Measurements from ENCODE around the gene GHRH. TPM values are rescaled to one million over a fixed set of nuclear protein-coding genes. Genes with fewer than 3 reads are reported as not detected.

Gene GHRH
- total and polyA plus RNA-seq, 4 donors = not detected

DNA sequence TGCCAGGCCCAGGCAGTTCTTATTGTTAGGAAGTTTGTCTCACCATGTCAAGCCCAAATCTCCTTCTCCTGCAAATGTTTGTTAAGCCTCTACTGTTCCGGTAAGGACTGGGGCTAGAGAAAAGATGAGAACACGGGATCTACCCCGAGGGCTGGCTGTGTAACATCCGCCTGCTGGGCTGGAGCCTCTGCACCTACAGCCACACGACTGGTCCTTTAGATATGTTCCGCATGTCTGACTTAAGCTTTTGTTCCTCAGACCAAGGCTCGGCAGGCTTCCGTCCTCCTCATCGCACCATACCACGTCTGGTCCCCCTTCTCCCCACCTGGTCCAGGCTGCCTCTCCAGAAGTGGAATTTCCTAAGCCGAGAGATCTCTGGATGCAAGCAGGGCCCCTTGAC, 2.6 kb downstream of the GHRH start:
- H3K27ac ChIP-seq (ENCODE audit: low read depth in 1 of 2, low read length in 1 of 2) = no peak overlapping the region
- no peaks in the 10 kb centered on the region for H3K4me1 ChIP-seq (ENCODE audit: control insufficient read depth in 5 of 5, insufficient read depth in 5 of 5, low read length in 5 of 5)
- no peaks in the 10 kb centered on the region for H3K9me3 ChIP-seq (ENCODE audit: control insufficient read depth in 4 of 4, insufficient read depth in 3 of 4, low read length in 3 of 4)
- ATAC-seq (ENCODE audit: insufficient read depth, low FRiP score) (no peak), DNase-seq (no peak)
- H3K4me3 ChIP-seq = no peak overlapping the region
- 80 to 91% methylated on average over 11 of the region's 11 CpGs for WGBS, 2 donors
- no peak overlapping the region for H3K9ac ChIP-seq (ENCODE audit: insufficient read depth in 1 of 2, low read length in 2 of 2)
- no peaks in the 10 kb centered on the region for H3K36me3 ChIP-seq (ENCODE audit: control insufficient read depth in 4 of 4, insufficient read depth in 4 of 4, low read length in 4 of 4)
- H3K27me3 ChIP-seq (ENCODE audit: control insufficient read depth in 3 of 3, insufficient read depth in 3 of 3, low read length in 2 of 3) = no peaks in the 10 kb centered on the region
- TF ChIP-seq, protein P1, sequence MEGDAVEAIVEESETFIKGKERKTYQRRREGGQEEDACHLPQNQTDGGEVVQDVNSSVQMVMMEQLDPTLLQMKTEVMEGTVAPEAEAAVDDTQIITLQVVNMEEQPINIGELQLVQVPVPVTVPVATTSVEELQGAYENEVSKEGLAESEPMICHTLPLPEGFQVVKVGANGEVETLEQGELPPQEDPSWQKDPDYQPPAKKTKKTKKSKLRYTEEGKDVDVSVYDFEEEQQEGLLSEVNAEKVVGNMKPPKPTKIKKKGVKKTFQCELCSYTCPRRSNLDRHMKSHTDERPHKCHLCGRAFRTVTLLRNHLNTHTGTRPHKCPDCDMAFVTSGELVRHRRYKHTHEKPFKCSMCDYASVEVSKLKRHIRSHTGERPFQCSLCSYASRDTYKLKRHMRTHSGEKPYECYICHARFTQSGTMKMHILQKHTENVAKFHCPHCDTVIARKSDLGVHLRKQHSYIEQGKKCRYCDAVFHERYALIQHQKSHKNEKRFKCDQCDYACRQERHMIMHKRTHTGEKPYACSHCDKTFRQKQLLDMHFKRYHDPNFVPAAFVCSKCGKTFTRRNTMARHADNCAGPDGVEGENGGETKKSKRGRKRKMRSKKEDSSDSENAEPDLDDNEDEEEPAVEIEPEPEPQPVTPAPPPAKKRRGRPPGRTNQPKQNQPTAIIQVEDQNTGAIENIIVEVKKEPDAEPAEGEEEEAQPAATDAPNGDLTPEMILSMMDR (IDR thresholded peaks at IDR 0.05; ENCODE audit: control extremely low read depth, extremely low read depth) = no peak

DNA sequence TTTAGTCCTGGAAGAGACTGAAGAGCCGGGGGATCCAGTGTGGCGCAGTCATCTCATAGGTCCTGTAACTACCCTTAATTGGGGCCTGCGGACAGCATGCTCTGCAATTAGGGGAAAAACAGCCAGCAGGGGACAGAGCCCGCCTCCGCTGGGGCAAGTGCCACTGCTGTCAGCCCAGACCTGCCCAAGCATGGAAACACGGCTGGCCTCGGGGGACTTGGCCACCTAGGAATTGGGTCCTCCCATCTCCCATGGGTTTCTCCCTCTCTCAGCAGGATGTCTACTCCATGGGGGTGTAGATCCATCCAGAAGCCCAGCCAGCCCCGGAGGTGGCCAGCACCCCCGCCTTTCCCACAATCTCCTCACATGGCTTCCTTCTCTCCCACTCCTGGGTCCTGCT, 3.6 kb downstream of the GHRH start:
- WGBS, 2 donors = 72 to 83% methylated on average over 9 of the region's 9 CpGs
- Histone ChIP-seq H3K9me3 (ENCODE audit: control insufficient read depth in 4 of 4, insufficient read depth in 3 of 4, low read length in 3 of 4) (no peaks in the 10 kb centered on the region), H3K36me3 (ENCODE audit: control insufficient read depth in 4 of 4, insufficient read depth in 4 of 4, low read length in 4 of 4) (no peaks in the 10 kb centered on the region), H3K27me3 (ENCODE audit: control insufficient read depth in 3 of 3, insufficient read depth in 3 of 3, low read length in 2 of 3) (no peaks in the 10 kb centered on the region), H3K9ac (ENCODE audit: insufficient read depth in 1 of 2, low read length in 2 of 2) (no peak overlapping the region), H3K4me3 (no peak overlapping the region), H3K4me1 (ENCODE audit: control insufficient read depth in 5 of 5, insufficient read depth in 5 of 5, low read length in 5 of 5) (no peaks in the 10 kb centered on the region), H3K27ac (ENCODE audit: low read depth in 1 of 2, low read length in 1 of 2) (no peak overlapping the region)
- ATAC-seq (ENCODE audit: insufficient read depth, low FRiP score) = no peak
- DNase-seq = no peak
- TF ChIP-seq, protein P1 (IDR thresholded peaks at IDR 0.05; ENCODE audit: control extremely low read depth, extremely low read depth) = no peak

DNA sequence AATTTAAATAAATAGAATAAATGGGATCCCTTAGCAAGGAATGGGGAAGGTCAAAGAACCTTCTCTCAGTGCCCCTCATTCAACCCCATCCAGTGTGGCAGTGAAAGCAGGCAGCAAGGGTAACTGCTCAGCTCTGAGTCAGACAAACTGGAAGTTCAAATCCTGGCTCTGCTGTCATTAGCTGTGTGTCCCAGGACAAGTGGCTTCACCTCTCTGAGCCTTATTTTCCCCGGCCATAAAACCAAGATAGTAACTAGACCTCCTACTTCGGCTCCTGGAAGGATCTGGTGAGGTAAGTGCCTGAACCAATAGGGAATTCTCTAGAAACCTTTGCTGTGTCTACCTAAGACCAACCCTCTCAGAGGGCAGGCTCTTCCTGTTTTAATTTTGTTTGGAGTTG, 4.1 kb downstream of the GHRH start:
- no peak for ATAC-seq (ENCODE audit: insufficient read depth, low FRiP score)
- Histone ChIP-seq H3K4me3 (no peak overlapping the region), H3K9ac (ENCODE audit: insufficient read depth in 1 of 2, low read length in 2 of 2) (no peak overlapping the region), H3K9me3 (ENCODE audit: control insufficient read depth in 4 of 4, insufficient read depth in 3 of 4, low read length in 3 of 4) (no peaks in the 10 kb centered on the region), H3K36me3 (ENCODE audit: control insufficient read depth in 4 of 4, insufficient read depth in 4 of 4, low read length in 4 of 4) (no peaks in the 10 kb centered on the region), H3K4me1 (ENCODE audit: control insufficient read depth in 5 of 5, insufficient read depth in 5 of 5, low read length in 5 of 5) (no peaks in the 10 kb centered on the region), H3K27ac (ENCODE audit: low read depth in 1 of 2, low read length in 1 of 2) (no peak overlapping the region), H3K27me3 (ENCODE audit: control insufficient read depth in 3 of 3, insufficient read depth in 3 of 3, low read length in 2 of 3) (no peaks in the 10 kb centered on the region)
- 69 to 95% methylated on average over 2 of the region's 2 CpGs for whole genome bisulfite sequencing, 2 donors
- DNase-seq = no peak
- TF ChIP-seq, protein P1 (IDR thresholded peaks at IDR 0.05; ENCODE audit: control extremely low read depth, extremely low read depth) = no peak

DNA sequence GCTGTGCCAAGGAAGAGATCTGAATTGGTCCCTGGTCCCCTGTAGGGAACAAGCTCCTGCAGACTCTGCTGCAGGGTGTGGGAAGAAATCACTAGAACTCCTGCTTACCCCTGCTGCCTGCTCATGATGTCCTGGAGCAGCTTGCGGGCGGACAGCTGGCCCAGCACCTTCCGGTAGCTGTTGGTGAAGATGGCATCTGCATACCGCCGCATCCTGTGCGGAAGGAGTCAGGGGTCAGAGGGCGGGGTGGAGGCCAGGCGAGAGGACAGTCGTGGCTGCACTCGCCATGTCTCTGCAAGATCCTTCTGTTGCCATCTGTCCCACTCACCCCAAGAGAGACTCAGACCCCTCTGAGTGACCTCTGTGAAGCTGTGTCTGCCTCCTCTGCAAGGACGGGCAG, 5.3 kb downstream of the GHRH start:
- Histone ChIP-seq H3K27me3 (ENCODE audit: control insufficient read depth in 3 of 3, insufficient read depth in 3 of 3, low read length in 2 of 3) (no peaks in the 10 kb centered on the region), H3K4me3 (no peak overlapping the region), H3K36me3 (ENCODE audit: control insufficient read depth in 4 of 4, insufficient read depth in 4 of 4, low read length in 4 of 4) (no peaks in the 10 kb centered on the region), H3K9me3 (ENCODE audit: control insufficient read depth in 4 of 4, insufficient read depth in 3 of 4, low read length in 3 of 4) (no peaks in the 10 kb centered on the region), H3K4me1 (ENCODE audit: control insufficient read depth in 5 of 5, insufficient read depth in 5 of 5, low read length in 5 of 5) (no peaks in the 10 kb centered on the region), H3K9ac (ENCODE audit: insufficient read depth in 1 of 2, low read length in 2 of 2) (no peak overlapping the region), H3K27ac (ENCODE audit: low read depth in 1 of 2, low read length in 1 of 2) (no peak overlapping the region)
- DNase-seq (no peak), ATAC-seq (ENCODE audit: insufficient read depth, low FRiP score) (no peak)
- TF ChIP-seq, protein P1 (IDR thresholded peaks at IDR 0.05; ENCODE audit: control extremely low read depth, extremely low read depth) = no peak
- 74 to 91% methylated on average over 11 of the region's 11 CpGs for WGBS, 2 donors

All from lung (tissue), 12 donors.